HCT116 (cell line): ENCODE measurements around the gene PTBP3. TPM values are rescaled to one million over a fixed set of nuclear protein-coding genes. Genes with fewer than 3 reads are reported as not detected.
A peak's percentile ranks its signal among the peaks of the same experiment; 100 is the strongest.

Experiments
- ATAC-seq: fragments of 200-7000 bp; cut with Tn5 transposase; 2 replicates; pipeline ENCODE4 v1.9.1; 2020; ENCODE audit warnings: mild to moderate bottlenecking, moderate library complexity
- Bru-seq: library from RNA; stranded (reverse); fragments of 400-500 nt; gene quantifications from one replicate; lab custom pipeline; 2021; lab: Mats Ljungman, UMichigan
- BruChase-seq, 2 experiments: library from RNA; stranded (reverse); fragments of 400-500 nt; gene quantifications; one replicate each; lab custom pipeline; 2021; lab: Mats Ljungman, UMichigan
- BruUV-seq: library from RNA; stranded (reverse); fragments of 400-500 nt; replicated peaks from 2 replicates; lab custom pipeline; 2021; lab: Mats Ljungman, UMichigan
- CTCF ChIA-PET: fragments of 300-600 bp; sonication (Branson Sonifier 250); formaldehyde crosslinking; loops from one replicate; lab custom pipeline; 2021; ENCODE audit warnings: antibody characterized with exemption; lab: Charles Lee
- POLR2A ChIA-PET: fragments of 300-600, 350-600 bp; sonication (Branson Sonifier 250); formaldehyde crosslinking; loops from one replicate; lab custom pipeline; 2021; ENCODE audit warnings: antibody characterized with exemption; lab: Charles Lee
- RAD21 ChIA-PET, 2 experiments: fragments of 300-600 bp; sonication (Branson Sonifier 250); formaldehyde crosslinking; loops; one replicate each; lab custom pipeline; 2023; ENCODE audit warnings: low total read pairs in 2 of 2; ENCODE audit not compliant: uncharacterized antibody in 2 of 2, unreplicated experiment in 2 of 2, low non-redundant PET in 1 of 2; lab: Charles Lee
- DNase-seq: peaks from one replicate; pipeline ENCODE4 v3.0.0-alpha.2; 2010; ENCODE audit warnings: low read depth, low spot score
- H2AFZ ChIP-seq: fragments of 200-600 bp; shearing (Covaris generic), sonication (generic); 2 replicates; pipeline ENCODE4 v1.6.1; 2017; ENCODE audit warnings: low read depth, mixed run types, mixed read lengths, antibody characterized with exemption, low read length; ENCODE audit not compliant: poor library complexity, severe bottlenecking
- H3K27ac ChIP-seq: 2 replicates; pipeline ENCODE4 v1.5.1; 2012; ENCODE audit warnings: low read depth, low read length
- H3K27me3 ChIP-seq: fragments of 200-600 bp; sonication (generic); 2 replicates; pipeline ENCODE4 v1.6.1; 2016; ENCODE audit warnings: mixed run types, low read length, mixed read lengths; ENCODE audit not compliant: insufficient read depth
- H3K36me3 ChIP-seq, 2 experiments: fragments of 200-500 bp in 1 of 2; fragments of 200-600 bp in 1 of 2; sonication (Bioruptor generic) in 1 of 2; sonication (generic) in 1 of 2; 2 replicates each; pipeline versions ENCODE4 v1.5.1 to v1.6.1; 2014 to 2016; ENCODE audit warnings: low read length in 2 of 2, inconsistent platforms in 1 of 2, mixed read lengths in 1 of 2, mixed run types in 1 of 2; ENCODE audit not compliant: insufficient read depth in 2 of 2, control insufficient read depth in 1 of 2
- H3K4me1 ChIP-seq, 2 experiments: fragments of 200-600 bp in 1 of 2; sonication (generic) in 1 of 2; 2 replicates each; pipeline versions ENCODE4 v1.5.1 to v1.6.1; 2012 to 2017; ENCODE audit warnings: low read length in 2 of 2, inconsistent platforms in 1 of 2, mild to moderate bottlenecking in 1 of 2, mixed read lengths in 1 of 2, mixed run types in 1 of 2, moderate library complexity in 1 of 2; ENCODE audit not compliant: insufficient read depth in 2 of 2, control insufficient read depth in 1 of 2
- H3K4me2 ChIP-seq: fragments of 200-600 bp; sonication (generic); 2 replicates; pipeline ENCODE4 v1.6.1; 2017; ENCODE audit warnings: mixed run types, low read length, mixed read lengths
- H3K4me3 ChIP-seq, 2 experiments: fragments of 200-600 bp in 1 of 2; sonication (generic) in 1 of 2; replicated peaks in 1 of 2; 2 replicates each; pipeline ENCODE4 v1.5.1; 2011 to 2016; ENCODE audit warnings: low read length in 2 of 2, control low read depth in 1 of 2, low read depth in 1 of 2, mild to moderate bottlenecking in 1 of 2, mixed read lengths in 1 of 2, mixed run types in 1 of 2
- H3K79me2 ChIP-seq: fragments of 200-600 bp; sonication (generic); 2 replicates; pipeline ENCODE4 v1.6.1; 2017; ENCODE audit warnings: mild to moderate bottlenecking, mixed run types, low read length, moderate library complexity, mixed read lengths; ENCODE audit not compliant: insufficient read depth
- H3K9ac ChIP-seq: fragments of 200-600 bp; sonication (generic); 2 replicates; pipeline ENCODE4 v1.6.1; 2016; ENCODE audit warnings: low read length, mixed read lengths
- H3K9me2 ChIP-seq: fragments of 200-600 bp; sonication (generic), shearing (Covaris generic); 2 replicates; pipeline ENCODE4 v1.6.1; 2017; ENCODE audit warnings: mixed run types, mild to moderate bottlenecking, moderate library complexity; ENCODE audit not compliant: insufficient read depth
- H3K9me3 ChIP-seq, 2 experiments: fragments of 200-500 bp in 1 of 2; fragments of 200-600 bp in 1 of 2; sonication (Bioruptor generic) in 1 of 2; sonication (generic) in 1 of 2; 2 replicates each; pipeline ENCODE4 v1.6.1; 2014 to 2017; ENCODE audit warnings: low read length in 2 of 2, mixed read lengths in 2 of 2, inconsistent platforms in 1 of 2, low read depth in 1 of 2, mild to moderate bottlenecking in 1 of 2, mixed run types in 1 of 2, moderate library complexity in 1 of 2; ENCODE audit not compliant: control insufficient read depth in 1 of 2, insufficient read depth in 1 of 2
- H4K20me1 ChIP-seq: fragments of 200-600 bp; sonication (generic), shearing (Covaris generic); 2 replicates; pipeline ENCODE4 v1.6.1; 2017; ENCODE audit warnings: mixed run types, mild to moderate bottlenecking, moderate library complexity; ENCODE audit not compliant: insufficient read depth
- EGR1 ChIP-seq: IDR thresholded peaks from 2 replicates; pipeline ENCODE4 v1.6.1; 2012; ENCODE audit warnings: low read depth
- EZH2 ChIP-seq: fragments of 200-600 bp; sonication (generic); IDR thresholded peaks from 2 replicates; pipeline ENCODE4 v1.6.1; 2017; ENCODE audit warnings: antibody characterized with exemption, mixed run types
- EZH2phosphoT487 ChIP-seq: fragments of 200-600 bp; IDR thresholded peaks from 2 replicates; pipeline ENCODE4 v1.6.1; 2018; ENCODE audit warnings: antibody characterized with exemption, borderline replicate concordance
- JUND ChIP-seq: IDR thresholded peaks from 2 replicates; pipeline ENCODE4 v1.6.1; 2012
- MAX ChIP-seq: IDR thresholded peaks from 2 replicates; pipeline ENCODE4 v1.6.1; 2012
- POLR2A ChIP-seq: IDR thresholded peaks from 2 replicates; pipeline ENCODE4 v1.7.0; 2011; ENCODE audit warnings: borderline replicate concordance; ENCODE audit not compliant: insufficient read depth, insufficient read length; ENCODE audit errors: extremely low read depth
- POLR2AphosphoS5 ChIP-seq: IDR thresholded peaks from 2 replicates; pipeline ENCODE4 v1.6.1; 2011; ENCODE audit warnings: mild to moderate bottlenecking, low read depth, low read length, moderate library complexity
- SIN3A ChIP-seq: IDR thresholded peaks from 2 replicates; pipeline ENCODE4 v1.6.1; 2012; ENCODE audit warnings: low read depth
- TCF7L2 ChIP-seq: IDR thresholded peaks from 2 replicates; pipeline ENCODE4 v1.7.0; 2011; ENCODE audit warnings: borderline replicate concordance, inconsistent platforms; ENCODE audit not compliant: insufficient read depth, insufficient read length; ENCODE audit errors: extremely low read depth
- YY1 ChIP-seq: IDR thresholded peaks from 2 replicates; pipeline ENCODE4 v1.6.1; 2011; ENCODE audit warnings: low read length, low read depth, moderate library complexity, mild to moderate bottlenecking; ENCODE audit not compliant: insufficient replicate concordance; ENCODE audit errors: extremely low read depth
- ZFX ChIP-seq: fragments of 450-650 bp; IDR thresholded peaks from 2 replicates; pipeline ENCODE4 v1.6.1; 2017
- intact Hi-C: fragments of 100-400 bp; cut with micrococcal nuclease; formaldehyde crosslinking; loops from 2 replicates; pipeline ENCODE4 v1.10.0; 2022
- long read RNA-seq: library from polyadenylated mRNA; unstranded; transcript quantifications from one replicate; pipeline ENCODE4 v2.0.0, GENCODE V29; 2021; ENCODE audit not compliant: unreplicated experiment
- polyA plus RNA-seq: library from polyadenylated mRNA; unstranded; fragments of >200 nt; gene quantifications from 2 replicates; pipeline ENCODE4 v1.2.1, GENCODE V29; 2012; ENCODE audit warnings: missing spikeins
- total RNA-seq: library from RNA; stranded (reverse); gene quantifications from one replicate; pipeline ENCODE4 v1.2.1, GENCODE V29; 2021; ENCODE audit not compliant: unreplicated experiment

The PTBP3 gene
- total RNA-seq: 102 TPM
- 13.7 and 16.4 TPM in 2 replicates for polyA plus RNA-seq
- percentile 90 among the genes with signal in this experiment for Bru-seq, nascent RNA
- percentile 96 among the genes with signal in this experiment for BruChase-seq, experiment 1, labeled RNA remaining after a 6-hour chase
- BruChase-seq, experiment 2, labeled RNA remaining after a 2-hour chase: percentile 89 among the genes with signal in this experiment
- long read RNA-seq, full-length matches to known transcripts: 5 of 27 reads
- long read RNA-seq, partial matches to known transcripts: 4 of 27 reads
- long read RNA-seq, other reads (novel, unspliced or antisense): 18 of 27 reads

- intact Hi-C loops: loop anchor here (1.0 to 10.0 kb wide), 5 partner anchors 46 to 701 kb away; partner anchors contain the start of gene DNAJC25
- H3K36me3 ChIP-seq: no peaks in the 10 kb centered on the region
- peaks cover 17 to 42% of the 10 kb centered on the region in 2 experiments for H3K4me1 ChIP-seq
- no peaks in the 10 kb centered on the region for H3K27me3 ChIP-seq
- peak within 1 kb of the TSS; percentile 90 for H3K4me2 ChIP-seq
- peak within 1 kb of the TSS; percentile 99 for H2AFZ ChIP-seq
- ATAC-seq (peak; percentile 72), DNase-seq (no peak)
- ChIA-PET CTCF (interaction anchor here (0.6 to 1.7 kb wide), 4 partner anchors 28 to 220 kb away, joined by 3 to 10 read pairs (median 6); partner anchors contain the start of gene HSDL2), RAD21 (interaction anchor here (1.2 to 1.4 kb wide), 2 partner anchors 220 kb away, joined by 7 to 15 read pairs; no protein-coding TSS in a partner anchor), POLR2A (interaction anchor here (1.1 to 1.6 kb wide), 3 partner anchors 20 to 221 kb away, joined by 4 to 7 read pairs (median 4); partner anchors contain the start of gene HSDL2)
- peak within 1 kb of the TSS; percentile 89 for H3K9ac ChIP-seq
- H3K9me3 ChIP-seq: no peaks in the 10 kb centered on the region
- no TSS peak for BruUV-seq
- no peaks in the 10 kb centered on the region for H4K20me1 ChIP-seq
- peak; percentile 47; the same call in 1 of the 2 replicates for TF ChIP-seq ZFX
- peak; percentile 81 for TF ChIP-seq EGR1
- TF ChIP-seq MAX: peak; percentile 84
- TF ChIP-seq POLR2AphosphoS5: peak; percentile 73
- peak; percentile 3 for TF ChIP-seq TCF7L2
- peak; percentile 50 for TF ChIP-seq POLR2A
- TF ChIP-seq JUND: no peak
- no peak for TF ChIP-seq EZH2
- peak; percentile 55 for TF ChIP-seq YY1
- TF ChIP-seq SIN3A: peak; percentile 63; the same call in 1 of the 2 replicates
- TF ChIP-seq EZH2phosphoT487: no peak
- no peaks in the 10 kb centered on the region for H3K9me2 ChIP-seq
- peak within 1 kb of the TSS; percentile 100 for H3K27ac ChIP-seq
- H3K79me2 ChIP-seq: peaks cover 49% of the 10 kb centered on the region
- H3K4me3 ChIP-seq: peak within 1 kb of the TSS; percentile 60 to 72
These were observed at the start of gene PTBP3 for GRCh38 chr9:112332977-112333638. TSS of gene PTBP3 (minus strand) at chr9:112333619. CDS start at chr9:112297865, 35,754 bp downstream.
